ENCODE results near the gene TSSC4. TPM values are rescaled to one million over a fixed set of nuclear protein-coding genes. Genes with fewer than 3 reads are reported as not detected.

Gene TSSC4
- total RNA-seq, 1 donor from 2014 or later = 70.0 TPM

- TF ChIP-seq CTCF (IDR thresholded peaks at IDR 0.05; ENCODE audit: insufficient read depth, low read depth, low read length) = no peak
- TF ChIP-seq EZH2 (IDR thresholded peaks at IDR 0.05; ENCODE audit: insufficient read depth, low read length) = no peak
- FAIRE-seq (no peak), DNase-seq (ENCODE audit: low read depth) (no peak)
- Mint-ChIP-seq H3K9me3 (ENCODE audit: unreplicated experiment) (no peaks in the 10 kb centered on the region), H3K27me3 (ENCODE audit: low read depth, unreplicated experiment) (no peaks in the 10 kb centered on the region), H3K27ac (ENCODE audit: unreplicated experiment) (peak overlapping the region; percentile 89), H3K4me1 (ENCODE audit: low read depth, unreplicated experiment) (peaks cover 21% of the 10 kb centered on the region), H3K4me3 (ENCODE audit: unreplicated experiment) (peak overlapping the region; percentile 40), H3K36me3 (ENCODE audit: low read depth, unreplicated experiment) (peaks cover 4% of the 10 kb centered on the region)
- H3K36me3 ChIP-seq (ENCODE audit: insufficient read depth, low read length) = no peaks in the 10 kb centered on the region
- H3K9ac ChIP-seq (ENCODE audit: low read length) = no peak overlapping the region
- H4K20me1 ChIP-seq (ENCODE audit: insufficient read depth, low read length) = peaks cover 92% of the 10 kb centered on the region
- H3K4me3 ChIP-seq (ENCODE audit: insufficient read depth, low read depth, low read length) = no peak overlapping the region
- H3K27ac ChIP-seq (ENCODE audit: low read depth, low read length) = no peak overlapping the region
- peaks cover 99% of the 10 kb centered on the region for H3K79me2 ChIP-seq (ENCODE audit: insufficient read depth, low read length)
- no peaks in the 10 kb centered on the region for H3K27me3 ChIP-seq (ENCODE audit: insufficient read depth, low read length)
- H3K4me1 ChIP-seq (ENCODE audit: insufficient read depth, low read length) = peaks cover 27% of the 10 kb centered on the region
- H2AFZ ChIP-seq (ENCODE audit: low read depth, low read length) = no peak overlapping the region
- H3K9me3 ChIP-seq (ENCODE audit: insufficient read depth, low read depth, low read length) = no peaks in the 10 kb centered on the region
- H3K4me2 ChIP-seq (ENCODE audit: low read length) = peak overlapping the region; percentile 6
Observed at GRCh38 chr11:2389377-2390026, 11.0 kb upstream of the TSSC4 start.

DNA sequence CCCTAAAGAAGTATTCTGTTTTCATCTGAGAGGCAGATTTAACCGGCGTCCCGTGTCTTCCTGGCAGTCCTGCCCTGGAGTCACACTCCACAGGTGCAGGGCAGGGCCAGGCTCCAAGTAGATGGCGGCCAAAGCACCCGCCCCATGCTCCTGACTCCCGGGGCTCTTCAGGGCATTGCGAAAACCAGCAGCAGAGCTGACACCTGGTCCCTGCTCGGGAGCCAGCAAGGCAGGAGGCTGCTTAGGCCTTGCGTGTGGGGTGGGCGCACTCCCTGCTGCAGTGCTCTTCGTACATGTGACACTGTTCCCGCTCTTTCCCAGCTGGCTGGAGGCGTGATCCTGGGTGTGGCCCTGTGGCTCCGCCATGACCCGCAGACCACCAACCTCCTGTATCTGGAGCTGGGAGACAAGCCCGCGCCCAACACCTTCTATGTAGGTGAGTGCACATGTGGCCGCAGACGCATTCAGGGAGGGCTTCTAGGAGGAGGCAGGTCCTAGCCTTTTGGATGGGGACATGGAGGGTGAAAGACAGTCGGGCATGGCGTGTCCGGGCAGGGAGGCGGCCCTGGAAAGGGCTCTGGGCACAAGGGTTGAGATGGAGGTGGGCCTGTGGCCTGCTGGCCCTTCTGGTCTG is 10.3 kb upstream of the TSSC4 start:
- Mint-ChIP-seq H3K36me3 (ENCODE audit: low read depth, unreplicated experiment) (peaks cover 2% of the 10 kb centered on the region), H3K4me1 (ENCODE audit: low read depth, unreplicated experiment) (peaks cover 21% of the 10 kb centered on the region), H3K27me3 (ENCODE audit: low read depth, unreplicated experiment) (no peaks in the 10 kb centered on the region), H3K4me3 (ENCODE audit: unreplicated experiment) (peak overlapping the region; percentile 60), H3K9me3 (ENCODE audit: unreplicated experiment) (no peaks in the 10 kb centered on the region), H3K27ac (ENCODE audit: unreplicated experiment) (peak overlapping the region; percentile 89)
- Histone ChIP-seq H3K9me3 (ENCODE audit: insufficient read depth, low read depth, low read length) (no peaks in the 10 kb centered on the region), H3K27me3 (ENCODE audit: insufficient read depth, low read length) (no peaks in the 10 kb centered on the region), H3K79me2 (ENCODE audit: insufficient read depth, low read length) (peaks cover 95% of the 10 kb centered on the region), H3K4me3 (ENCODE audit: insufficient read depth, low read depth, low read length) (no peak overlapping the region), H3K4me2 (ENCODE audit: low read length) (peak overlapping the region; percentile 50), H4K20me1 (ENCODE audit: insufficient read depth, low read length) (peaks cover 88% of the 10 kb centered on the region), H2AFZ (ENCODE audit: low read depth, low read length) (no peak overlapping the region), H3K36me3 (ENCODE audit: insufficient read depth, low read length) (no peaks in the 10 kb centered on the region), H3K4me1 (ENCODE audit: insufficient read depth, low read length) (peaks cover 27% of the 10 kb centered on the region), H3K9ac (ENCODE audit: low read length) (peak overlapping the region; percentile 46), H3K27ac (ENCODE audit: low read depth, low read length) (no peak overlapping the region)
- FAIRE-seq (no peak), DNase-seq (ENCODE audit: low read depth) (no peak)
- TF ChIP-seq EZH2 (IDR thresholded peaks at IDR 0.05; ENCODE audit: insufficient read depth, low read length) = no peak
- TF ChIP-seq CTCF (IDR thresholded peaks at IDR 0.05; ENCODE audit: insufficient read depth, low read depth, low read length) = no peak

DNA sequence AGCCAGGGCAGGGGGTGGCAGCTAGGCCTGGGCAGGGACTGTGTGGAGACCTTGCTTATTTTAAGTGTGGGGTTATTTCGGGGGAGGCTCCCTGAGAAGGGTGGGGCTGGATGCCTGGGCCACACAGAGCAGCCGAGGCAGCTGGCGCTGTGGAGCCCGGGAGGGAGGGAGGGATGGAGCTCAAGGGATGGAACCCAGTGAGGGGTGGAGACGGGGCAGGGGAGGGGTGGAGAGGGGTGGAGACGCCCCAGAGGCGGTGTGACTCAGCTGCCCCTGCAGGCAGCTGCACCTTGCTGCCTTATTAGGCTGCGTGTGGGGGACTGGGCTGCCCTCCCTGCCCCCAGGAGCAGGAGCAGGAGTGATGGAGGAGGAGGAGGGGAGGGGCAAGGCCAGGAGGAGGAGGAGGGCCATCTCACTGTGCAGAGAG is 9.8 kb upstream of the TSSC4 start:
- TF ChIP-seq CTCF (IDR thresholded peaks at IDR 0.05; ENCODE audit: insufficient read depth, low read depth, low read length) = no peak
- no peak for TF ChIP-seq EZH2 (IDR thresholded peaks at IDR 0.05; ENCODE audit: insufficient read depth, low read length)
- H3K9me3 ChIP-seq (ENCODE audit: insufficient read depth, low read depth, low read length) = no peaks in the 10 kb centered on the region
- H2AFZ ChIP-seq (ENCODE audit: low read depth, low read length) = no peak overlapping the region
- peaks cover 82% of the 10 kb centered on the region for H4K20me1 ChIP-seq (ENCODE audit: insufficient read depth, low read length)
- DNase-seq (ENCODE audit: low read depth) (peak; percentile 70), FAIRE-seq (no peak)
- Mint-ChIP-seq H3K27ac (ENCODE audit: unreplicated experiment) (peak overlapping the region; percentile 58), H3K36me3 (ENCODE audit: low read depth, unreplicated experiment) (peaks cover 2% of the 10 kb centered on the region), H3K4me3 (ENCODE audit: unreplicated experiment) (no peak overlapping the region), H3K4me1 (ENCODE audit: low read depth, unreplicated experiment) (peaks cover 19% of the 10 kb centered on the region), H3K9me3 (ENCODE audit: unreplicated experiment) (no peaks in the 10 kb centered on the region), H3K27me3 (ENCODE audit: low read depth, unreplicated experiment) (no peaks in the 10 kb centered on the region)
- H3K36me3 ChIP-seq (ENCODE audit: insufficient read depth, low read length) = no peaks in the 10 kb centered on the region
- peak overlapping the region; percentile 46 for H3K9ac ChIP-seq (ENCODE audit: low read length)
- H3K4me1 ChIP-seq (ENCODE audit: insufficient read depth, low read length) = peaks cover 27% of the 10 kb centered on the region
- H3K27me3 ChIP-seq (ENCODE audit: insufficient read depth, low read length) = no peaks in the 10 kb centered on the region
- H3K79me2 ChIP-seq (ENCODE audit: insufficient read depth, low read length) = peaks cover 94% of the 10 kb centered on the region
- H3K4me3 ChIP-seq (ENCODE audit: insufficient read depth, low read depth, low read length) = no peak overlapping the region
- H3K4me2 ChIP-seq (ENCODE audit: low read length) = peak overlapping the region; percentile 50
- H3K27ac ChIP-seq (ENCODE audit: low read depth, low read length) = no peak overlapping the region
